NCI-H1048 (cell line): ENCODE results near the gene LHFPL6.

Source experiments
- DNase-seq: peaks from one replicate; lab custom pipeline; 2025; lab: John Stamatoyannopoulos, UW

The LHFPL6 gene

GRCh38 chr13:39298951-39299350 is 304.0 kb downstream of the LHFPL6 start:
- DNase-seq: no peak

- no peak for DNase-seq
Measured at GRCh38 chr13:39297664-39298171, 305.3 kb downstream of the LHFPL6 start.

- no peak for DNase-seq
Measured at GRCh38 chr13:39297023-39297422, 306.0 kb downstream of the LHFPL6 start.

- DNase-seq: no peak
Measured at GRCh38 chr13:39296193-39296592, 306.8 kb downstream of the LHFPL6 start.
